Measurements from ENCODE around the gene COG1. TPM values are rescaled to one million over a fixed set of nuclear protein-coding genes. Genes with fewer than 3 reads are reported as not detected.

The COG1 gene
- total RNA-seq, 1 donor from 2014 or later = 26.7 TPM

- no peaks in the 10 kb centered on the region for H3K27me3 ChIP-seq (ENCODE audit: control insufficient read depth, insufficient read depth, low read length)
- TF ChIP-seq CTCF (IDR thresholded peaks at IDR 0.05; ENCODE audit: insufficient read depth, low read length, poor library complexity, severe bottlenecking) = no peak
- H3K4me3 ChIP-seq (ENCODE audit: low read depth, low read length) = no peak overlapping the region
- no peaks in the 10 kb centered on the region for H3K36me3 ChIP-seq (ENCODE audit: control insufficient read depth, insufficient read depth, low read length)
- no peak for DNase-seq (ENCODE audit: low read depth)
Observed at GRCh38 chr17:73257516-73257915, 64.7 kb downstream of the COG1 start.

Other genes with a start within 250 kb of the COG1 start
- 13.0 and 21.7 TPM in 2 replicates for gene SLC39A11, start 100.4 kb upstream of the COG1 start, total RNA-seq
- gene SSTR2, start 28.0 kb upstream of the COG1 start, total RNA-seq = 0.17 and 0.27 TPM in 2 replicates
- not detected in 2 replicates for gene CPSF4L, start 68.8 kb downstream of the COG1 start, total RNA-seq
- 41.9 and 43.3 TPM in 2 replicates for gene CDC42EP4, start 118.9 kb downstream of the COG1 start, total RNA-seq